Measurements from ENCODE around the gene BFSP1.

Gene BFSP1

DNA sequence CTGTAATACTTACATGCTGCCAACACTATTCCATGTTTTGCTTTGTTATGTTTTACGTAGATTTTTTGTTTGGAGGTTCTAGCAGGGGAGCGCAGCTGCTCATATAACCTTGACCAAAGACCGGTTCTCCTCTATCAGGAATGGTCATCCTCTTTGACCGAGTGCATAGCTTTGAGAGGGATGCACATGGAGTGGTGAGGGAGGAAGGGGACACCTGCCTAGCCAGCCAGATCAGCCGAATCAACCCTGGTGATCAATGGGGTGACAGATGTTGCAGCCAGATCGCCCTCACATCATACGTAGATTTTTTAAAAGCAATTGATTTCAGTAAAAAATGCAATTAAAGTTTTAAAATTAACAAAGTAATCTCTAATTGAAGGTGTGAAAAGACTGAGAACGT, 45.0 kb upstream of the BFSP1 start (continued):
- TF ChIP-seq ISL1 (CRISPR knock-in tag; IDR thresholded peaks at IDR 0.05), result no peak
- TF ChIP-seq BACH2 (CRISPR knock-in tag; IDR thresholded peaks at IDR 0.05; ENCODE audit: borderline replicate concordance), result no peak

DNA sequence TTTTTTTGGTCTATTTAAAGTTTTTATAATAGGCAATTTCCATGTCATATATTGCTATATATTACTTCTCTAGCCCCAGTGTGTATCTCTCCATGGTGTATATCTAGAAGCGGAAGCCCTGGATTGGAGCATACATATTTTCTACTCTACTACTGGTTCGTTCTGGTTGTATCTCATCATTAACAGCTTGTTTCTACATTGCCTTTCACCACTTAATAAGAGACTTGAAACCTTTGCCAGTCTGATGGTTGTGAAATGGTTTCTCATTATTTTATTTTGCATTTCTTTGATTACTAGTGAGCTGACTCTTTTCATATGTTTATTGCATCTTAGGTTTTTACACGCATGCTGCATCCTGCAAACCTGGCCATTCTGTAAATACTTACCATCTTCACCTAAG, 42.3 kb upstream of the BFSP1 start:
- ATAC-seq, result no peak
- no peak for TF ChIP-seq BACH2 (CRISPR knock-in tag; IDR thresholded peaks at IDR 0.05; ENCODE audit: borderline replicate concordance)
- TF ChIP-seq, protein P1, sequence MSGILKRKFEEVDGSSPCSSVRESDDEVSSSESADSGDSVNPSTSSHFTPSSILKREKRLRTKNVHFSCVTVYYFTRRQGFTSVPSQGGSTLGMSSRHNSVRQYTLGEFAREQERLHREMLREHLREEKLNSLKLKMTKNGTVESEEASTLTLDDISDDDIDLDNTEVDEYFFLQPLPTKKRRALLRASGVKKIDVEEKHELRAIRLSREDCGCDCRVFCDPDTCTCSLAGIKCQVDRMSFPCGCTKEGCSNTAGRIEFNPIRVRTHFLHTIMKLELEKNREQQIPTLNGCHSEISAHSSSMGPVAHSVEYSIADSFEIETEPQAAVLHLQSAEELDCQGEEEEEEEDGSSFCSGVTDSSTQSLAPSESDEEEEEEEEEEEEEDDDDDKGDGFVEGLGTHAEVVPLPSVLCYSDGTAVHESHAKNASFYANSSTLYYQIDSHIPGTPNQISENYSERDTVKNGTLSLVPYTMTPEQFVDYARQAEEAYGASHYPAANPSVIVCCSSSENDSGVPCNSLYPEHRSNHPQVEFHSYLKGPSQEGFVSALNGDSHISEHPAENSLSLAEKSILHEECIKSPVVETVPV (CRISPR knock-in tag; IDR thresholded peaks at IDR 0.05), result no peak
- TF ChIP-seq ZFP3 (CRISPR knock-in tag; IDR thresholded peaks at IDR 0.05), result no peak
- TF ChIP-seq RARB (CRISPR knock-in tag; IDR thresholded peaks at IDR 0.05), result no peak
- no peak for TF ChIP-seq ZNF70 (CRISPR knock-in tag; IDR thresholded peaks at IDR 0.05)
- TF ChIP-seq TCF4 (CRISPR knock-in tag; IDR thresholded peaks at IDR 0.05; ENCODE audit: borderline replicate concordance), result no peak

DNA sequence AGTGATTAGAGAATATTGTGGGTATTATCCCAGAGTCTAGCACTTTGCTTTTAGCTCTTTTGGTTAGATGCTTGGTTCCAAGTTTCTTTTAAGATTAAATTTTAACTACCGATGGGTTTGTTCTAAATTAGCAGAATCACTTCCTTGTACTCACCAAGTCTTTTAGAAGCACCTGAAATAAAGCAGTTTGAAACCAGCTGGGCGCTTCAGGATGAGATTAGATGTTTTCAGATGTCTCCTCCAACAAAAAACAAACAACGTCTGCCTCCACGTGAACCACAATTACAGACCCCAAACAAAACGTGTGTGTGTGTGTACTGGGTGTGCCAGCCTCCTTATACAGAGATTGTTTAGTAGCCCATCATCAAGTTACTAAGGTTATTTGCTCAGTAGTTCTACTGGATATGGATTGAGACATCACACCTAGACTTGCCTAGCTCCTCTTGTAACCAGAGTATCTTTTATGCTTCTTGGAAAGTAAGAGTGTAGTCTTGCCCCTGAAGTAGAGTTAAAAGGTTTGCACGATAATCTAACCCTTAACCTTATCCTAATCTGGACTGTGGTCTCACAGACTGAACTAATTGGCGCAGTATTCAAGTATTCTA, 41.0 kb upstream of the BFSP1 start:
- TF ChIP-seq ZFP30 (CRISPR knock-in tag; IDR thresholded peaks at IDR 0.05) (no peak), ZNF70 (CRISPR knock-in tag; IDR thresholded peaks at IDR 0.05) (no peak), RARB (CRISPR knock-in tag; IDR thresholded peaks at IDR 0.05) (no peak), BACH2 (CRISPR knock-in tag; IDR thresholded peaks at IDR 0.05; ENCODE audit: borderline replicate concordance) (no peak), ZNF565 (CRISPR knock-in tag; conservative IDR thresholded peaks at IDR 0.05; ENCODE audit: low read depth) (no peak), ZFP3 (CRISPR knock-in tag; IDR thresholded peaks at IDR 0.05) (no peak), ISL1 (CRISPR knock-in tag; IDR thresholded peaks at IDR 0.05) (no peak), GLIS3 (CRISPR knock-in tag; IDR thresholded peaks at IDR 0.05) (no peak), SNAI2 (CRISPR knock-in tag; IDR thresholded peaks at IDR 0.05) (no peak), CSDC2 (CRISPR knock-in tag; IDR thresholded peaks at IDR 0.05) (no peak), ZC3H10 (CRISPR knock-in tag; IDR thresholded peaks at IDR 0.05) (no peak), TOX (CRISPR knock-in tag; IDR thresholded peaks at IDR 0.05; ENCODE audit: borderline replicate concordance) (no peak), ESRRG (CRISPR knock-in tag; IDR thresholded peaks at IDR 0.05) (no peak), OSR1 (CRISPR knock-in tag; IDR thresholded peaks at IDR 0.05) (no peak), PPARA (CRISPR knock-in tag; IDR thresholded peaks at IDR 0.05; ENCODE audit: borderline replicate concordance) (no peak), TCF4 (CRISPR knock-in tag; IDR thresholded peaks at IDR 0.05; ENCODE audit: borderline replicate concordance) (no peak)
- TF ChIP-seq, protein P2, sequence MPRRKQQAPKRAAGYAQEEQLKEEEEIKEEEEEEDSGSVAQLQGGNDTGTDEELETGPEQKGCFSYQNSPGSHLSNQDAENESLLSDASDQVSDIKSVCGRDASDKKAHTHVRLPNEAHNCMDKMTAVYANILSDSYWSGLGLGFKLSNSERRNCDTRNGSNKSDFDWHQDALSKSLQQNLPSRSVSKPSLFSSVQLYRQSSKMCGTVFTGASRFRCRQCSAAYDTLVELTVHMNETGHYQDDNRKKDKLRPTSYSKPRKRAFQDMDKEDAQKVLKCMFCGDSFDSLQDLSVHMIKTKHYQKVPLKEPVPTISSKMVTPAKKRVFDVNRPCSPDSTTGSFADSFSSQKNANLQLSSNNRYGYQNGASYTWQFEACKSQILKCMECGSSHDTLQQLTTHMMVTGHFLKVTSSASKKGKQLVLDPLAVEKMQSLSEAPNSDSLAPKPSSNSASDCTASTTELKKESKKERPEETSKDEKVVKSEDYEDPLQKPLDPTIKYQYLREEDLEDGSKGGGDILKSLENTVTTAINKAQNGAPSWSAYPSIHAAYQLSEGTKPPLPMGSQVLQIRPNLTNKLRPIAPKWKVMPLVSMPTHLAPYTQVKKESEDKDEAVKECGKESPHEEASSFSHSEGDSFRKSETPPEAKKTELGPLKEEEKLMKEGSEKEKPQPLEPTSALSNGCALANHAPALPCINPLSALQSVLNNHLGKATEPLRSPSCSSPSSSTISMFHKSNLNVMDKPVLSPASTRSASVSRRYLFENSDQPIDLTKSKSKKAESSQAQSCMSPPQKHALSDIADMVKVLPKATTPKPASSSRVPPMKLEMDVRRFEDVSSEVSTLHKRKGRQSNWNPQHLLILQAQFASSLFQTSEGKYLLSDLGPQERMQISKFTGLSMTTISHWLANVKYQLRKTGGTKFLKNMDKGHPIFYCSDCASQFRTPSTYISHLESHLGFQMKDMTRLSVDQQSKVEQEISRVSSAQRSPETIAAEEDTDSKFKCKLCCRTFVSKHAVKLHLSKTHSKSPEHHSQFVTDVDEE (CRISPR knock-in tag; IDR thresholded peaks at IDR 0.05), result no peak
- TF ChIP-seq, protein P3, sequence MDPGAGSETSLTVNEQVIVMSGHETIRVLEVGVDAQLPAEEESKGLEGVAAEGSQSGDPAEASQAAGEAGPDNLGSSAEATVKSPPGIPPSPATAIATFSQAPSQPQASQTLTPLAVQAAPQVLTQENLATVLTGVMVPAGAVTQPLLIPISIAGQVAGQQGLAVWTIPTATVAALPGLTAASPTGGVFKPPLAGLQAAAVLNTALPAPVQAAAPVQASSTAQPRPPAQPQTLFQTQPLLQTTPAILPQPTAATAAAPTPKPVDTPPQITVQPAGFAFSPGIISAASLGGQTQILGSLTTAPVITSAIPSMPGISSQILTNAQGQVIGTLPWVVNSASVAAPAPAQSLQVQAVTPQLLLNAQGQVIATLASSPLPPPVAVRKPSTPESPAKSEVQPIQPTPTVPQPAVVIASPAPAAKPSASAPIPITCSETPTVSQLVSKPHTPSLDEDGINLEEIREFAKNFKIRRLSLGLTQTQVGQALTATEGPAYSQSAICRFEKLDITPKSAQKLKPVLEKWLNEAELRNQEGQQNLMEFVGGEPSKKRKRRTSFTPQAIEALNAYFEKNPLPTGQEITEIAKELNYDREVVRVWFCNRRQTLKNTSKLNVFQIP (CRISPR knock-in tag; IDR thresholded peaks at IDR 0.05; ENCODE audit: borderline replicate concordance, low read depth), result no peak
- ATAC-seq, result no peak

DNA sequence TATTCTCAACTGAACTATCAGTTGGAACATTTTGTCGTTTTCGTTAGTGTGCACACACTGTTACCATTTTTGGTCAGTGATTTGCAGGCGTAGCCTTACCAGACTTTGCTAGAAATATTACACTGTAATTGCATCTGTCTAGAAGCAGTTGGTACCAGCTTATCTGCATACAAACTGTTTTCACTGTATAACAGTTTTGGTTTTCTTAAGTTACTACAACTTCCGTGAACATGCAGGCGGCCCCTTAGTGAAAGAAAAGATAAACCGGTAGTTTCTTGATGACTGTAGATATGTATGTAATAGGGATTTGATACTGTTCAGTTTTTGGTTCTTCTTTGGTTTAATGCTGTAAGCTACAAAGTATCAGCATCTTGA, 40.0 kb upstream of the BFSP1 start:
- TF ChIP-seq TCF4 (CRISPR knock-in tag; IDR thresholded peaks at IDR 0.05; ENCODE audit: borderline replicate concordance), result no peak
- TF ChIP-seq, protein P4, sequence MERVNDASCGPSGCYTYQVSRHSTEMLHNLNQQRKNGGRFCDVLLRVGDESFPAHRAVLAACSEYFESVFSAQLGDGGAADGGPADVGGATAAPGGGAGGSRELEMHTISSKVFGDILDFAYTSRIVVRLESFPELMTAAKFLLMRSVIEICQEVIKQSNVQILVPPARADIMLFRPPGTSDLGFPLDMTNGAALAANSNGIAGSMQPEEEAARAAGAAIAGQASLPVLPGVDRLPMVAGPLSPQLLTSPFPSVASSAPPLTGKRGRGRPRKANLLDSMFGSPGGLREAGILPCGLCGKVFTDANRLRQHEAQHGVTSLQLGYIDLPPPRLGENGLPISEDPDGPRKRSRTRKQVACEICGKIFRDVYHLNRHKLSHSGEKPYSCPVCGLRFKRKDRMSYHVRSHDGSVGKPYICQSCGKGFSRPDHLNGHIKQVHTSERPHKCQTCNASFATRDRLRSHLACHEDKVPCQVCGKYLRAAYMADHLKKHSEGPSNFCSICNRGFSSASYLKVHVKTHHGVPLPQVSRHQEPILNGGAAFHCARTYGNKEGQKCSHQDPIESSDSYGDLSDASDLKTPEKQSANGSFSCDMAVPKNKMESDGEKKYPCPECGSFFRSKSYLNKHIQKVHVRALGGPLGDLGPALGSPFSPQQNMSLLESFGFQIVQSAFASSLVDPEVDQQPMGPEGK (CRISPR knock-in tag; IDR thresholded peaks at IDR 0.05; ENCODE audit: borderline replicate concordance), result no peak
- no peak for TF ChIP-seq ISL1 (CRISPR knock-in tag; IDR thresholded peaks at IDR 0.05)
- no peak for TF ChIP-seq SNAI2 (CRISPR knock-in tag; IDR thresholded peaks at IDR 0.05)
- no peak for ATAC-seq

All from SK-N-SH treated with all-trans-retinoic acid at 6 μM for 48 hours (cell line).